Tibial artery (tissue), 4 donors: ENCODE results near the gene PRTFDC1.
"Not testable (repeated sequence)": the region's sequence is repeated elsewhere in the genome, so short reads cannot be mapped to it uniquely, and the experiment has no call there.

Source experiments
- DNase-seq, 2 donors: peaks; one replicate each; pipeline ENCODE4 v3.0.0-alpha.2; 2019
- H3K27ac ChIP-seq, 2 donors: fragments of 200-600 bp; sonication (generic) in 1 of 2; 1 replicate in 1 of 2; 2 replicates in 1 of 2; pipeline ENCODE4 v1.5.1; 2018 to 2019; ENCODE audit warnings: mild to moderate bottlenecking in 1 of 2
- H3K27me3 ChIP-seq, 2 donors: fragments of 200-600 bp; sonication (generic) in 1 of 2; one replicate each; pipeline versions ENCODE4 v1.5.1 to v1.6.0; 2016 to 2019
- H3K36me3 ChIP-seq, 3 donors: fragments of 200-600 bp; sonication (generic) in 2 of 3; one replicate each; pipeline ENCODE4 v1.5.1; 2016 to 2019; ENCODE audit warnings: mild to moderate bottlenecking in 2 of 3
- H3K4me1 ChIP-seq, 4 donors: fragments of 200-600 bp; sonication (generic) in 2 of 4; 1 replicate in 3 of 4; 2 replicates in 1 of 4; pipeline ENCODE4 v1.5.1; 2016 to 2019
- H3K4me3 ChIP-seq, 2 donors: fragments of 200-600 bp; sonication (generic) in 1 of 2; 1 replicate in 1 of 2; 2 replicates in 1 of 2; pipeline ENCODE4 v1.5.1; 2018 to 2019; ENCODE audit warnings: mild to moderate bottlenecking in 2 of 2
- H3K9me3 ChIP-seq, 3 donors: fragments of 200-600 bp; sonication (generic) in 1 of 3; one replicate each; pipeline ENCODE4 v1.5.1; 2016 to 2019
- intact Hi-C: fragments of 100-400 bp; cut with DNase I; formaldehyde crosslinking; loops from one replicate; pipeline ENCODE4 v1.15.0; 2023; ENCODE audit warnings: low total_unique reads
- TF ChIP-seq, protein P1 (sequence below), 2 experiments: fragments of 200-600 bp in 1 of 2; fragments of 450-650 bp in 1 of 2; IDR thresholded peaks; one replicate each; pipeline ENCODE4 v1.5.1; 2017 to 2019; ENCODE audit warnings: antibody characterized with exemption in 2 of 2, mild to moderate bottlenecking in 1 of 2, moderate library complexity in 1 of 2

Gene PRTFDC1

DNA sequence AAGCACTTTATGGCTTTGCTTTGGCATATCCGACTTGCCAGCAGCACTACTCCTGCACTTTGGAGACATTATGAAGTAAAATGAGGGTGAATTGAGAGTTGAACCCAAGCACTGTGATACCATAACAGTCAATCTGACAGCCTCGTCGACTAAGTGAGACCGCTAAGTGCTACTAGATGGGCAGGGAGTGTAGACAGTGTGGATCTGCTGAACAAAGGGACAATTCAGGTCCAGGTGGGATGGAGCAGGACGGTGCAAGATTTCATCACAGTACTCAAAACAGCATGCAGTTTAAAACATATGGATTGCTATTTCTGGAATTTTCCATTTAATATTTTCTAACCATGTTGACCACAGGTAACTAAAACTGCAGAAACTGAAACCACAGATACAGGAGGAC, 20.8 kb upstream of the PRTFDC1 start:
- Histone ChIP-seq H3K9me3 (no peaks in the 10 kb centered on the region), H3K4me1 (peaks cover 0 to 10% (median 5%) of the 10 kb centered on the region in 4 donors), H3K27me3 (no peaks in the 10 kb centered on the region), H3K27ac (no peak overlapping the region), H3K4me3 (no peak overlapping the region), H3K36me3 (no peaks in the 10 kb centered on the region)
- TF ChIP-seq, protein P1, sequence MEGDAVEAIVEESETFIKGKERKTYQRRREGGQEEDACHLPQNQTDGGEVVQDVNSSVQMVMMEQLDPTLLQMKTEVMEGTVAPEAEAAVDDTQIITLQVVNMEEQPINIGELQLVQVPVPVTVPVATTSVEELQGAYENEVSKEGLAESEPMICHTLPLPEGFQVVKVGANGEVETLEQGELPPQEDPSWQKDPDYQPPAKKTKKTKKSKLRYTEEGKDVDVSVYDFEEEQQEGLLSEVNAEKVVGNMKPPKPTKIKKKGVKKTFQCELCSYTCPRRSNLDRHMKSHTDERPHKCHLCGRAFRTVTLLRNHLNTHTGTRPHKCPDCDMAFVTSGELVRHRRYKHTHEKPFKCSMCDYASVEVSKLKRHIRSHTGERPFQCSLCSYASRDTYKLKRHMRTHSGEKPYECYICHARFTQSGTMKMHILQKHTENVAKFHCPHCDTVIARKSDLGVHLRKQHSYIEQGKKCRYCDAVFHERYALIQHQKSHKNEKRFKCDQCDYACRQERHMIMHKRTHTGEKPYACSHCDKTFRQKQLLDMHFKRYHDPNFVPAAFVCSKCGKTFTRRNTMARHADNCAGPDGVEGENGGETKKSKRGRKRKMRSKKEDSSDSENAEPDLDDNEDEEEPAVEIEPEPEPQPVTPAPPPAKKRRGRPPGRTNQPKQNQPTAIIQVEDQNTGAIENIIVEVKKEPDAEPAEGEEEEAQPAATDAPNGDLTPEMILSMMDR (IDR thresholded peaks at IDR 0.05) = no peak
- no peak for DNase-seq
- intact Hi-C loops = no loop called here

DNA sequence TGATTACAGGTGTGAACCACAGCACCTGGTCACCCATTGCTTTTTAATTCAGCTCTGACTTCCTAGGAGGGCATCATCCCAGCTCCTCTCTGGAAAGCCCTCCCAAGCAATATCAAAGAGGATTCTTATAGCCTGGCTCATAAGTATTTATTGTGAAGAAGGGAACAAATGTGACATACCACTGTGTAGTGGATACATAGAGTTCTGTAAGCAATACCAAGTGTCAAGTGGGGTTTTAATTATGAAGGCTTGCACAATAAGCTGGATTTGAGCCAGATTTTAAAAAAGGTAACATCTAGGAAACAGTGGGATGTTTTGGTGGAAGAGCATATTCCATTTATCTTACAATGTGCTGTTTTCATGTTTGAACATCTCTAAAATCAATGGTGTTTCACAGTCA, 19.0 kb upstream of the PRTFDC1 start:
- Histone ChIP-seq H3K4me1 (peaks cover 0 to 10% (median 5%) of the 10 kb centered on the region in 4 donors), H3K9me3 (no peaks in the 10 kb centered on the region), H3K4me3 (no peak overlapping the region), H3K36me3 (no peaks in the 10 kb centered on the region), H3K27me3 (no peaks in the 10 kb centered on the region), H3K27ac (no peak overlapping the region)
- TF ChIP-seq, protein P1 (IDR thresholded peaks at IDR 0.05) = no peak
- intact Hi-C loops = no loop called here
- DNase-seq = no peak

DNA sequence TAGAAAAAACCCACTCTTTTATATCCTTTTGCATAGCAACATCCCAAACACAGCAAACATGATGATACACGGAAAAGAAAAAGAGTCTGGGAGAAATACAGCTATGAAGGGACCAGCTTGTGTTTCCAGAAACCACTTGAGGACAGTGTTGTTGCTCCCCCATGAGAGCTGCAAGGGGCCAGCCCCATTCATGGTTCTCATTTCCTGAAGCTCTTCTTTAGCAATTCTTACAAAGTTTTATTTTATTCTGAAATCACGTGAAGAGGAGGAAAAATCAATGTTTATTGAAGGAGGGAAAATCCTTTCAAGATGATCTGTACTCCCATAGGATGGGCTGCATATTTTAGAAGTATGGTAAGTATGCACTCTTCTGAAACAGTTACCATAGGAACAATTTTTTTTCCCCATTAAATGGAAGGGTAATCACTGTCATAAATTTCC, 17.5 kb upstream of the PRTFDC1 start:
- no peaks in the 10 kb centered on the region for H3K9me3 ChIP-seq
- no peak overlapping the region for H3K4me3 ChIP-seq
- no peak overlapping the region for H3K27ac ChIP-seq
- H3K4me1 ChIP-seq = peaks cover 0 to 8% (median 2%) of the 10 kb centered on the region in 4 donors
- intact Hi-C loops = no loop called here
- no peak for DNase-seq
- TF ChIP-seq, protein P1 (IDR thresholded peaks at IDR 0.05) = no peak
- H3K27me3 ChIP-seq = no peaks in the 10 kb centered on the region
- H3K36me3 ChIP-seq = no peaks in the 10 kb centered on the region

DNA sequence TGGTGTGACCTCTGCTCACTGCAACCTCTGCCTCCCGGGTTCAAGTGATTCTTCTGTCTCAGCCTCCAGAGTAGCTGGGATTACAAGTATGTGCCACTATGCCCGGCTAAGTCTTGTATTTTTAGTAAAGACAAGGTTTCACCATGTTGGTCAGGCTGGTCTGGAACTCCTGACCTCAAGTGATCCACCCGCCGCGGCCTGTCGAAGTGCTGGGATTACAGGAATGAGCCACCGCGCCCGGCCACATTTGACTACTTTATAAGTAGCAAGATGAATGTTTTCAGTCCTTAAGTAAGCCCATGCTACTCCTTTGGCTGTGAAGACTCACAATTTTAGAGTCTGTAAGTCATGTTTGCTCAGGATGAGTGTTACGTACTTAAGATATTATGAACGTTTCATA, 16.5 kb upstream of the PRTFDC1 start:
- H3K4me3 ChIP-seq, H3K9me3 ChIP-seq, H3K4me1 ChIP-seq, DNase-seq, H3K27ac ChIP-seq, intact Hi-C loops, H3K36me3 ChIP-seq, H3K27me3 ChIP-seq: not testable (repeated sequence)

DNA sequence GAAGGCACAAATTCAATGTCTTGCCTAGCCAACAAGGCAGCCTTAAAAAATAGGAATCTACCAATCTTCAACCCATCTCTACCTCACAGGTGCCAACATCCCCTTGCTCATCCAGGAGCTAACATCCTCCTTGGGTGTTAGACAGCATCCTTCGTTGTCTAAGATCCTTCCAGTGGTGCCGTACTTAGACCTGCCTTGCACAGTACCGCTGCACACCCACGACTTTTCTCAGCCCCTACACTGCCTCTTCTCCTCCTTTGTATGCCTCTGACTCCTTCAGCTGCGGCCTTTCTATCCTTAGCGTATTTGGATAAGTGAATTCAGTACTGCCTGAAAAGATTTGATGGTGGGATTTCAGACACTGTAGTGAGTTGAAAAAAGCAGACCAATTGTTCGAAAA, 15.9 kb upstream of the PRTFDC1 start:
- Histone ChIP-seq H3K27me3 (no peaks in the 10 kb centered on the region), H3K27ac (no peak overlapping the region), H3K36me3 (no peaks in the 10 kb centered on the region), H3K4me3 (no peak overlapping the region), H3K4me1 (no peaks in the 10 kb centered on the region), H3K9me3 (no peaks in the 10 kb centered on the region)
- no peak for DNase-seq
- TF ChIP-seq, protein P1 (IDR thresholded peaks at IDR 0.05) = no peak
- intact Hi-C loops = no loop called here

DNA sequence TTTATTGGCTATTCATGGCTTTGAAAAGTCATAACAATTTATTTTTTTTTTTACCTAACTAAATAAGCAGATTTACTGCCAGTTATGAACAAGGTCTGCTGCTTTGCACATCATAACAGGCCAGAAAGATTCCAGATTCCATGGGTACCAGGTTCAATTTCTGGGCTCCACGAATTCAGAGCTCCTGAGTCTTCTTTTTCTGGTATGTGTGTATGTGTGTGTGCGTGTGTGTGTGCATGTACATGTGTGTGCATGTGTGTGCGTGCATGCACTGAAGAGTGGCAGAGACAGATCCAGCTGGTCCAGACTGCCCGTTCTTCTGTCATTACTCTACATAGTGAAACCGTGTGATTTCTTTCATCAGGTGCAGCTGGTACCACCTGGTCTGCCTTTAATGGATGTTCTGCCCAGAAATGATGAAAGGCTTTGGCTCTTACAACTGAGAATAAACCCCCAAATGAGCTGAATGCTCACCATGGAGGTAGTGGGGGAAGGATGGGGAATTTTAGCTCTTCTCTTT, 14.6 kb upstream of the PRTFDC1 start:
- Histone ChIP-seq H3K27ac (no peak overlapping the region), H3K4me1 (no peaks in the 10 kb centered on the region), H3K36me3 (no peaks in the 10 kb centered on the region), H3K4me3 (no peak overlapping the region), H3K9me3 (no peaks in the 10 kb centered on the region), H3K27me3 (no peaks in the 10 kb centered on the region)
- DNase-seq = no peak
- TF ChIP-seq, protein P1 (IDR thresholded peaks at IDR 0.05) = no peak
- intact Hi-C loops = no loop called here
